GM10266 (cell line): ENCODE results near the gene EXOC2.
A peak's percentile ranks its signal among the peaks of the same experiment; 100 is the strongest.

Source experiments
- DNase-seq: peaks from one replicate; pipeline ENCODE4 v3.0.0; 2012; ENCODE audit errors: extremely low spot score
- TF ChIP-seq, protein P1 (sequence below): IDR thresholded peaks from 2 replicates; pipeline ENCODE4 v1.5.1; 2012; ENCODE audit warnings: mild to moderate bottlenecking, low read depth; ENCODE audit not compliant: control insufficient read depth, insufficient read depth; ENCODE audit errors: missing control alignments

Gene EXOC2

DNA sequence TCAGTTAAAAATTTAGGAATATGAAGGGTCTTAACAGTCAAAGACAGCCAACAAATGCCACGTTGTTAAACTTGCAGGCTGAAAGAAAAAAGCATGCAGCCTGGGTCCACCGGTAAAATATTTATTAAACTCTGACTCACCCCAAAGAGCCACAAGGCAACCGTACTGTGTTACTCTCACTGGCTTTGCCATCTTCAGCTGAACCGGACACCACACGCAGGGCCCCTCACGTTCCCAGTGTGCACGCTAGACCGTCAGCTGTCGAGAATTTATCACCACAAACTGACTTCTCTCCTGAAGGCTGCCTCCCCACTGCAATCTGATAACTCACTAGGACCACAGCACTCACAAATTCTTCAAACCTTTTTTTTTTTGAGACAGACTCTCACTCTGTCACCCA lies 66.7 kb downstream of the EXOC2 start:
- TF ChIP-seq, protein P1, sequence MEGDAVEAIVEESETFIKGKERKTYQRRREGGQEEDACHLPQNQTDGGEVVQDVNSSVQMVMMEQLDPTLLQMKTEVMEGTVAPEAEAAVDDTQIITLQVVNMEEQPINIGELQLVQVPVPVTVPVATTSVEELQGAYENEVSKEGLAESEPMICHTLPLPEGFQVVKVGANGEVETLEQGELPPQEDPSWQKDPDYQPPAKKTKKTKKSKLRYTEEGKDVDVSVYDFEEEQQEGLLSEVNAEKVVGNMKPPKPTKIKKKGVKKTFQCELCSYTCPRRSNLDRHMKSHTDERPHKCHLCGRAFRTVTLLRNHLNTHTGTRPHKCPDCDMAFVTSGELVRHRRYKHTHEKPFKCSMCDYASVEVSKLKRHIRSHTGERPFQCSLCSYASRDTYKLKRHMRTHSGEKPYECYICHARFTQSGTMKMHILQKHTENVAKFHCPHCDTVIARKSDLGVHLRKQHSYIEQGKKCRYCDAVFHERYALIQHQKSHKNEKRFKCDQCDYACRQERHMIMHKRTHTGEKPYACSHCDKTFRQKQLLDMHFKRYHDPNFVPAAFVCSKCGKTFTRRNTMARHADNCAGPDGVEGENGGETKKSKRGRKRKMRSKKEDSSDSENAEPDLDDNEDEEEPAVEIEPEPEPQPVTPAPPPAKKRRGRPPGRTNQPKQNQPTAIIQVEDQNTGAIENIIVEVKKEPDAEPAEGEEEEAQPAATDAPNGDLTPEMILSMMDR, result no peak
- no peak for DNase-seq

DNA sequence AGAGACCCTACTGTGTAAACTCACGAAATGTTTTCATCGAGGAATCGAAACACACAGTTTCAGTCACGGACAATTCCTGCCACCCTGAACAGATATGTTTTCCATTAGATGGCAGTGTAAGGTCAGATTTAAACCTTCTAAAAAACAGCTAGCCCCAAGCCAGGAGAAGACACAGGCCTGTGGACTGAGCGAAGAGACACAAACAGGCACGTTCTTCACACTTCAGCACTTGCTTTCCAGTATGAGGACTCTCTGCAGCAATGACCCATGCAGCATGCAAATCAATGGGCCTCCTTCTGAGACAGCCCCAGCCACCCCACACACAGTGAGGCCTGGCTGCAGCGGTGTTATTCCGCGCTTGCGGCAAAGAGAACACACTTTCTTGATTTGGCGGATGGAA lies 68.0 kb downstream of the EXOC2 start:
- TF ChIP-seq, protein P1, result no peak
- no peak for DNase-seq

DNA sequence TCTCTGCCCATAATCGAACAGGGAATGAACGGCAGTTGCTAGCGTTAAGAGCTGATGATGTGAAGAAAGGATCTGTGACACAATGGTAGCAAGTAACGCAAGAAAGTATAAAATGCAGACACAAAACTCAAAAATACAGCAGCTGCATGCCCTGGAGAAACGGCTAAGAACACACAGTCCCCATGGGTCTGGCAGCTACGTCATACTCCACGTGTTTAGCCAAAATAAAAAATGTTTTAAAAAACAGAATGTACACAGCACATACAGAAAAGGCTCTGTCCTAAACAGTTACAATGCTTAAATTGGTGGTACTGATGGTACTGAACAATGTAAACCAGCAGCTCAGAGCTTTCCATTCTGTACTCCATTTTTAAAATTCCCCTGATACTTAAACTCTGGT lies 70.5 kb downstream of the EXOC2 start:
- TF ChIP-seq, protein P1, result no peak
- DNase-seq, result no peak

DNA sequence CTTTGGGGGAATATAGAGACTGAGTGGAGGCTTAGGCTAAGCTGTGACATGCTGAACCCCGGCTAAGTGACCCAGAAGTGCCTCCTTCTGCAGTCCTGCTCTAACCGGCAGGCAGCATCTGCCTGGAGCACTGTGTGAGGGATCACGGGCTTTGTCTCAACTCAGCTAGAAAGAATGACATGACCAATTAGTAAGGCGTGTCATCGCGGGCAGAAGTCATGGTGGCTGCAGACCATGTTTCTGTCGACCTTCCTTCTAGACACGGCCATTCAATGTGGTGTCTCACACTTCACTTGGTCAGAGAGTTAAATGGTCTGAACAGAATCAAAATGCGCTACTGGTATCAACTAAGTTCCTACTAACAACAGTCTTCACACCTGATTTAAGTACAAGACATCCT lies 71.0 kb downstream of the EXOC2 start:
- TF ChIP-seq, protein P1, result no peak
- no peak for DNase-seq

DNA sequence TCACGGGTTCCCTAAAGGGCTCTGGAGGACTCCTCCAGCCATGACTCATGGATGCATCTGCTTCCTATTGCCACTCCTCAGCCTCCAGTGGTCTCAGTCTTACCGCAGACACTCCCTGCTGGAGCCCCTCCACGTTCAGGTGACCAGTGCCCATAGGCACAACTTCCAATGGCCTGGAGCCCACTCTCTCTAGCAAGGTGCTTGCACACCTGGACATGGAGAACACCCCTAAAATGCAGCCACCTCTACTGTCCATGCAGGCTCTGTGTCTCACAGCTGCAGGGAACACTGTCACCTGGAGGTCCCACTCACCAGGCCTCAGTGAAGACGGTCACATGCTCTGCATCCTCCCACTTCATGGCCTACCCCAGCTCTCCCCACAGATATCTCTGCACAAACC lies 72.0 kb downstream of the EXOC2 start:
- TF ChIP-seq, protein P1, result no peak

DNA sequence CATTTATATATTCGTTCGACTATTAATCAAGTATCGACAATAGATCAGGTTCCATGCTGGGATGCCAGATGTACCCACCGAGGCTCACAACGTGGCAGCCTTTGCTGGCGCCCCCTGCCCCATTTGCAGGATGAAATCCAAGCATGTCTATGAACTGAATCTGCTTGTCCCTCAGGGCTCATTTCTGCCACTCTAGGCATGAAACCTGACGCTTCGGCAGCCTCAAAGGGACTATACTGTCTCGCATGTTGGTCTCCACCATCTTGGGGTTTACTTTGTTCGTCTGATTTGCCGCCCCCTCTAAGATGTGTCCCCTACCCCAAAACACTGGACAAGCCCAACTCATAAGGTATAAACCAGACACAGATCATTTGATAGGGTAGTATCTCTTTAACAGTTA lies 72.8 kb downstream of the EXOC2 start:
- TF ChIP-seq, protein P1, result no peak

More for the DNA sequence above, 72.0 kb downstream of the EXOC2 start:
- DNase-seq, result no peak

DNA sequence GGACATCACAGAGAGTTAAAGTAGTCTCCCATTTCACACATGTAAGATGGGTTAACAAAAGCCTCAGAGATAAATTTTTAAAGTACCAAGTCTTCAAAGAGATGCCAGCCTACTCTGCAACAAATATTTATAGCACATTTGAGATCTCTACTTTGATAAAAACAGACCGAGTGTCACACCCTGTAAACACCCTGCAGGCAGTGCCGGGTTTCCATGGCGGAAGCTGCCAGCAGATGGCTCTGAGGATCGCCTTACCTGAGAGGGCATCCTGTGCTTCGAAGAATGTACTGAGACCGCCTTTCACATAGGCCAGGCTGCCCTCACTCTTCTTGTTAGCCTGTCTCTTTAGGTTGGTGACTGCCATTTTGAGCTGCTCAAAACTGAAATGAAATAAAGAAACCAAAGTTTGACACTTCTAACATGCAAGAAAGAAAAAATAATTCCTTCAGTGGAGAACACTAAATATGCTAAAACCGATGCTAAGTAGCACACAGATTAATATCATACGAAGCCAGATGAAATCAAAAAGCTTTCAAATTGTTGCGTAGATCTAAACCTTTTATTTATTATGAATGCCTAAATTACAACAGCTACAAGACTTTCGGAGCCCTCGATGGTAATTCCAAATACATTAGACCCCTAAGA lies 75.4 kb downstream of the EXOC2 start:
- TF ChIP-seq, protein P1, result peak; percentile 30
- no peak for DNase-seq

More for the DNA sequence above, 72.8 kb downstream of the EXOC2 start:
- DNase-seq, result no peak
